ENCODE measurements around the gene ZNF407.

ZNF407 gene

GRCh38 chr18:74868461-74868860 is 270.8 kb downstream of the ZNF407 start:
- Histone ChIP-seq H3K9me2 (replicated peaks; ENCODE audit: insufficient read depth, low read length) (no peaks in the 10 kb centered on the region), H3K27ac (ENCODE audit: low read length) (peak overlapping the region; percentile 86; the same call in 1 of the 2 replicates), H3K4me3 (ENCODE audit: low read length) (no peak overlapping the region), H4K20me1 (ENCODE audit: insufficient read depth, low read length) (no peaks in the 10 kb centered on the region), H3K79me2 (ENCODE audit: low read length) (no peaks in the 10 kb centered on the region), H3K9me3 (replicated peaks; ENCODE audit: insufficient read depth, low read length) (no peaks in the 10 kb centered on the region), H3K9ac (ENCODE audit: low read length) (no peak overlapping the region), H3K4me1 (ENCODE audit: low read length) (peaks cover 29% of the 10 kb centered on the region), H2AFZ (ENCODE audit: low read length) (no peak overlapping the region), H3F3A (ENCODE audit: insufficient read depth, low read length) (peaks cover 22% of the 10 kb centered on the region), H3K27me3 (replicated peaks; ENCODE audit: insufficient read depth, low read length) (no peaks in the 10 kb centered on the region), H3K4me2 (ENCODE audit: low read depth, low read length) (no peak overlapping the region), H3K36me3 (replicated peaks; ENCODE audit: insufficient read depth, low read length) (no peaks in the 10 kb centered on the region)
- no peak for DNase-seq
- TF ChIP-seq EZH2 (optimal IDR thresholded peaks at IDR 0.05; ENCODE audit: low read depth, low read length) (no peak), EZH2phosphoT487 (IDR thresholded peaks at IDR 0.05; ENCODE audit: low read length) (no peak)
- TF ChIP-seq, protein P1, sequence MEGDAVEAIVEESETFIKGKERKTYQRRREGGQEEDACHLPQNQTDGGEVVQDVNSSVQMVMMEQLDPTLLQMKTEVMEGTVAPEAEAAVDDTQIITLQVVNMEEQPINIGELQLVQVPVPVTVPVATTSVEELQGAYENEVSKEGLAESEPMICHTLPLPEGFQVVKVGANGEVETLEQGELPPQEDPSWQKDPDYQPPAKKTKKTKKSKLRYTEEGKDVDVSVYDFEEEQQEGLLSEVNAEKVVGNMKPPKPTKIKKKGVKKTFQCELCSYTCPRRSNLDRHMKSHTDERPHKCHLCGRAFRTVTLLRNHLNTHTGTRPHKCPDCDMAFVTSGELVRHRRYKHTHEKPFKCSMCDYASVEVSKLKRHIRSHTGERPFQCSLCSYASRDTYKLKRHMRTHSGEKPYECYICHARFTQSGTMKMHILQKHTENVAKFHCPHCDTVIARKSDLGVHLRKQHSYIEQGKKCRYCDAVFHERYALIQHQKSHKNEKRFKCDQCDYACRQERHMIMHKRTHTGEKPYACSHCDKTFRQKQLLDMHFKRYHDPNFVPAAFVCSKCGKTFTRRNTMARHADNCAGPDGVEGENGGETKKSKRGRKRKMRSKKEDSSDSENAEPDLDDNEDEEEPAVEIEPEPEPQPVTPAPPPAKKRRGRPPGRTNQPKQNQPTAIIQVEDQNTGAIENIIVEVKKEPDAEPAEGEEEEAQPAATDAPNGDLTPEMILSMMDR (IDR thresholded peaks at IDR 0.05; ENCODE audit: low read length), result no peak

DNA sequence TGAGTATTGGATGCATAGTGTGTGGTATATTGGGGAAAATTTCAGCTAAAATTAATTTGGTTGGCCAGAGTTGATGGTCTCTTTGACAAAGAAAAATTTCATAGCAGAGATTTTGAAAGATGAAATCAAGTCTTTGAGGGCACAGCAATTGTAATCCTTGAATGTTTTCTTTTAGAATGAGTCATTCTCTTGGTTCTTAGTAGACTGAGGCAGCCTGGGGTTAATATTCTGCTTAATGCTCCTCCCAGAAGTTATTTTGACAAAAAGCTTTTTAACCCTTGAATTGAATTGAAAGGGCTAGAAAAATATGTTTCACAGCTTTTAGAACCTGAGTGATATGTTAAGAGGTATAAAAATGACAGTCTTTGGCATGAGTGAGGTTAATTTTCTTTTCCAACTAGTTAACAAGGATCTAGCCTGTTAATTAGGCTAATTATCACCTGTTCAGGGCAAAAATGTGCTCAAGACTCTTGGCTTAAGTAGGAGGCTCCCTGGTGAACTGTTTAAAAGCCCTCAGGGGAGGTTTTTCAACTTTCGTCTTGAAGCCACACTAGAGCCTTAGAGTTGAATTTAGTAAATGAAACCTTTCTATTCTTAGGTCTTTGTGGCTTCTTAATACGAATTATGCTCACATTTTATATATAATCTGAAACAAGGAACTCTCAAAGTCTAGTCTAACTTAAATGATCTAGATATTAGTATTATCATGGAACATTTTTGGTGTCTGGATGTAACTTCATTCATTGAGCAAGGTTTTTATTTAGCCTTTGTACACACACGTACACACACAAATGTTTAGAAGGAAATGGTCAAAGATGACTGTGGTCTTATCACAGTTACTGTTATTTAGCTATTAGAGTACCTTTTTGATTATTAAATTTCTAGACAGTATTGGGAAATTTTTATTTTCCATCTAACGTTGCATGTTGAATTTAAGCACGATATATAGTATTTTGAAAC is 272.5 kb downstream of the ZNF407 start:
- peaks cover 22% of the 10 kb centered on the region for H3F3A ChIP-seq (ENCODE audit: insufficient read depth, low read length)
- peak overlapping the region; percentile 70 for H3K4me2 ChIP-seq (ENCODE audit: low read depth, low read length)
- H4K20me1 ChIP-seq (ENCODE audit: insufficient read depth, low read length), result no peaks in the 10 kb centered on the region
- peak; percentile 82 for DNase-seq
- H3K4me1 ChIP-seq (ENCODE audit: low read length), result peaks cover 29% of the 10 kb centered on the region
- H3K27ac ChIP-seq (ENCODE audit: low read length), result peak overlapping the region; percentile 86
- H3K9me2 ChIP-seq (replicated peaks; ENCODE audit: insufficient read depth, low read length), result no peaks in the 10 kb centered on the region
- H2AFZ ChIP-seq (ENCODE audit: low read length), result peak overlapping the region; percentile 45
- H3K9ac ChIP-seq (ENCODE audit: low read length), result peak overlapping the region; percentile 46
- no peaks in the 10 kb centered on the region for H3K79me2 ChIP-seq (ENCODE audit: low read length)
- no peaks in the 10 kb centered on the region for H3K27me3 ChIP-seq (replicated peaks; ENCODE audit: insufficient read depth, low read length)
- H3K9me3 ChIP-seq (replicated peaks; ENCODE audit: insufficient read depth, low read length), result no peaks in the 10 kb centered on the region
- TF ChIP-seq, protein P1 (IDR thresholded peaks at IDR 0.05; ENCODE audit: low read length), result no peak
- no peak for TF ChIP-seq EZH2 (optimal IDR thresholded peaks at IDR 0.05; ENCODE audit: low read depth, low read length)
- no peak for TF ChIP-seq EZH2phosphoT487 (IDR thresholded peaks at IDR 0.05; ENCODE audit: low read length)
- H3K4me3 ChIP-seq (ENCODE audit: low read length), result peak overlapping the region; percentile 38; the same call in 1 of the 2 replicates
- H3K36me3 ChIP-seq (replicated peaks; ENCODE audit: insufficient read depth, low read length), result no peaks in the 10 kb centered on the region

DNA sequence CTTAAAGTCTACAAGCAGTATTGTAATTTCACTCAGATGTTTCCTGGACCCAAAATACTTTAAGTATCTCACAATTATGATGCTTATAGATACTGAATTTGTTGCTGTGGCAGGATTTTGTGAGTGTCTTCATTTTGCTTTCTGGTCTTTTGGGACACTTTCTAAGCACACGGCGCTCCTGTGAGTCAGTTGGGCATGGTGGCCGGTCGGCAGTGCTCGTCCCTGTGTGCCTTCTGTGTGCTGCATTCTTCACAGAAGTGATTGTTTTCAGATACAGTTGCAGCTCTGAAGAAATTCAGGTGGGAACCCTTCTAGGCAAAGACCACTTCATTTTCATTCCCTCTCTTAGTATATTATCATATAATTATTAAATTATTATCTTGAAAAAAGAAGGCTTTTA is 273.3 kb downstream of the ZNF407 start:
- peak overlapping the region; percentile 38; the same call in 1 of the 2 replicates for H3K4me3 ChIP-seq (ENCODE audit: low read length)
- peak overlapping the region; percentile 86 for H3K27ac ChIP-seq (ENCODE audit: low read length)
- TF ChIP-seq, protein P1 (IDR thresholded peaks at IDR 0.05; ENCODE audit: low read length), result no peak
- no peaks in the 10 kb centered on the region for H3K36me3 ChIP-seq (replicated peaks; ENCODE audit: insufficient read depth, low read length)
- H2AFZ ChIP-seq (ENCODE audit: low read length), result peak overlapping the region; percentile 9; the same call in 1 of the 2 replicates
- peak; percentile 26 for DNase-seq
- H3K27me3 ChIP-seq (replicated peaks; ENCODE audit: insufficient read depth, low read length), result no peaks in the 10 kb centered on the region
- H3K9ac ChIP-seq (ENCODE audit: low read length), result peak overlapping the region; percentile 46
- H3F3A ChIP-seq (ENCODE audit: insufficient read depth, low read length), result peaks cover 22% of the 10 kb centered on the region
- peaks cover 29% of the 10 kb centered on the region for H3K4me1 ChIP-seq (ENCODE audit: low read length)
- no peaks in the 10 kb centered on the region for H3K9me3 ChIP-seq (replicated peaks; ENCODE audit: insufficient read depth, low read length)
- no peaks in the 10 kb centered on the region for H3K79me2 ChIP-seq (ENCODE audit: low read length)
- no peaks in the 10 kb centered on the region for H3K9me2 ChIP-seq (replicated peaks; ENCODE audit: insufficient read depth, low read length)
- H3K4me2 ChIP-seq (ENCODE audit: low read depth, low read length), result peak overlapping the region; percentile 70
- no peaks in the 10 kb centered on the region for H4K20me1 ChIP-seq (ENCODE audit: insufficient read depth, low read length)

Data from MM.1S (cell line).